ENCODE results near the gene ZNF268.
"Not testable (repeated sequence)": the region's sequence is repeated elsewhere in the genome, so short reads cannot be mapped to it uniquely, and the experiment has no call there.

ZNF268 gene

GRCh38 chr12:133227281-133227852 is 46.1 kb downstream of the ZNF268 start:
- DNase-seq (ENCODE audit: low read depth), result no peak

GRCh38 chr12:133231001-133231400 is 49.7 kb downstream of the ZNF268 start:
- DNase-seq (ENCODE audit: low read depth), result no peak

GRCh38 chr12:133233006-133233405 is 51.7 kb downstream of the ZNF268 start:
- no peak for DNase-seq (ENCODE audit: low read depth)

- DNase-seq (ENCODE audit: low read depth), result no peak
Measured at GRCh38 chr12:133233993-133234564, 52.8 kb downstream of the ZNF268 start.

GRCh38 chr12:133234971-133235370 is 53.7 kb downstream of the ZNF268 start:
- no peak for DNase-seq (ENCODE audit: low read depth)

- no peak for DNase-seq (ENCODE audit: low read depth)
Measured at GRCh38 chr12:133235401-133236112, 54.3 kb downstream of the ZNF268 start, which contains the start of gene ANHX. TSS of gene ANHX (minus strand) at chr12:133235877. CDS start at chr12:133234356, 1,521 bp downstream.

GRCh38 chr12:133236144-133236543 is 54.8 kb downstream of the ZNF268 start:
- DNase-seq (ENCODE audit: low read depth), result no peak

- DNase-seq (ENCODE audit: low read depth), result no peak
Measured at GRCh38 chr12:133236556-133236955, 55.3 kb downstream of the ZNF268 start.

- DNase-seq (ENCODE audit: low read depth), result no peak
Measured at GRCh38 chr12:133251732-133252131, 70.4 kb downstream of the ZNF268 start.

GRCh38 chr12:133255833-133256232 is 74.5 kb downstream of the ZNF268 start:
- DNase-seq (ENCODE audit: low read depth), result not testable (repeated sequence)

GRCh38 chr12:133256321-133256720 is 75.0 kb downstream of the ZNF268 start:
- no peak for DNase-seq (ENCODE audit: low read depth)

- DNase-seq (ENCODE audit: low read depth), result no peak
Measured at GRCh38 chr12:133264173-133264572, 82.9 kb downstream of the ZNF268 start.
